HG03045 (cell line): ENCODE measurements around the gene ZNF226.
A peak's percentile ranks its signal among the peaks of the same experiment; 100 is the strongest.
"Not testable (repeated sequence)": the region's sequence is repeated elsewhere in the genome, so short reads cannot be mapped to it uniquely, and the experiment has no call there.

Experiments
- ATAC-seq: cut with Tn5 transposase; IDR thresholded peaks from one replicate; pipeline ENCODE4 v1.9.1; 2021; ENCODE audit warnings: mild to moderate bottlenecking, moderate library complexity; ENCODE audit not compliant: unreplicated experiment

The ZNF226 gene

DNA sequence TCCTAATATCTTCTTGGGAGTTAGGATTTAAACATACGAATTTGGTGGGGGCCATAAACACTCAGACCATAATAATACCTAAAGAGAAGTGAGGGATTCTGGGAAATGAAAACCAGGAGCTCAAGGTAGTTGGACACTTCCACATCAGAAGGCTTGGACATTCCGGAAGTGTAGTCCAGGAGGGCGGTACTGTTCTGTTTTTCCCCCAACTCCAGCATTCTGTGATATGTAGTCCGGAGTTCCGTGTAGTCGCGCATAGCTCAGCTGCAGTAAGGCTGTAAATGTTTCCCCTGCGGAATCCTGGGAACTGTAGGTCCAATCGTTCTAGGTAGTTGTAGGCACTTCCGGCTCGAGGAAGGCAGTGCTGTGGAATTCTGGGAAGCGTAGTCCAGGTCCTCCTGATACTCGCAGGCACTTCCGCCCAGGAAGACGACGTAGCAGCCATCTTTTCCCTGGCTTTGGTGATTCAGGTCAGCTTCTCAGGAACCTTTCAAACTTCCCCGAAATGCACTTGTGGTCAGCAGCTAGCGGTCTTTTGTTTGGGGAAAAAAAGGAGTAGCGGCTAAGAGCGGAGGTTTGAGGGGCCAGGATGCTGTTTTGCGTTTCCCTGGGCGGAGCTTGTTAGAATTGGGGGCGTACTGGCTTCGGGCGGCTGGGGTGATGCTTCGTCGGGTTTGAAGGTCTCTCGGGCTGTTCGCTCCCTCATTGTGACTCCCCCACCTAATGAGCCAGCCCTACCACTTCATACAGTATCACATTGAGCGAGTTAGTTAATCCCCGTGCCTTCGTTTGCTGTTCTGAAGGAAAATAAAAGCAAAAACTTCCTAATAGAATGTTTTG is at the start of gene ZNF226:
TSS of gene ZNF226 (plus strand) at position 428 of the 840 bp plus-strand sequence. CDS start 4,981 bp downstream, outside the sequence.
- ATAC-seq: peak; percentile 84

DNA sequence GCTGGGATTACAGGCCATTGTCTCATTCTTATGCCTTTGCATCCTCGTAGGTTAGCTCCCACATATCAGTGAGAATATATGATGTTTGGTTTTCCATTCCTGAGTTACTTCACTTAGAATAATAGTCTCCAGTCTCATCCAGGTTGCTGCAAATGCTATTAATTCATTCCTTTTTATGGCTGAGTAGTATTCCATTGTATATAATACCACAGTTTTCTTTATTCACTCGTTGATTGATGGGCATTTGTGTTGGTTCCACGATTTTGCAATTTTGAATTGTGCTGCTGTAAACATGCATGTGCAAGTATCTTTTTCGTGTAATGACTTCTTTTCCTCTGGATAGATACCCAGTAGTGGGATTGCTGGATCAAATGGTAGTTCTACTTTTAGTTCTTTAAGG is 43.7 kb upstream of the ZNF226 start:
- not testable (repeated sequence) for ATAC-seq

DNA sequence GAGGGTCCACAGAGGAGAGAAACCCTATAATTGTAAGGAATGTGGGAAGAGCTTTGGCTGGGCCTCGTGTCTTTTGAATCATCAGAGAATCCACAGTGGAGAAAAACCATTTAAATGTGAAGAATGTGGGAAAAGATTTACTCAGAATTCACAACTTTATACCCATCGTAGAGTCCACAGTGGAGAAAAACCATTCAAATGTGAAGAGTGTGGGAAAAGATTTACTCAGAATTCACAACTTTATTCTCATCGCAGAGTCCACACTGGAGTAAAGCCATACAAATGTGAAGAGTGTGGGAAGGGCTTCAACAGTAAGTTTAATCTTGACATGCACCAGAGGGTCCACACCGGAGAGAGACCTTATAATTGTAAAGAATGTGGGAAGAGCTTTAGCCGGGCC is 32.9 kb upstream of the ZNF226 start:
- no peak for ATAC-seq

DNA sequence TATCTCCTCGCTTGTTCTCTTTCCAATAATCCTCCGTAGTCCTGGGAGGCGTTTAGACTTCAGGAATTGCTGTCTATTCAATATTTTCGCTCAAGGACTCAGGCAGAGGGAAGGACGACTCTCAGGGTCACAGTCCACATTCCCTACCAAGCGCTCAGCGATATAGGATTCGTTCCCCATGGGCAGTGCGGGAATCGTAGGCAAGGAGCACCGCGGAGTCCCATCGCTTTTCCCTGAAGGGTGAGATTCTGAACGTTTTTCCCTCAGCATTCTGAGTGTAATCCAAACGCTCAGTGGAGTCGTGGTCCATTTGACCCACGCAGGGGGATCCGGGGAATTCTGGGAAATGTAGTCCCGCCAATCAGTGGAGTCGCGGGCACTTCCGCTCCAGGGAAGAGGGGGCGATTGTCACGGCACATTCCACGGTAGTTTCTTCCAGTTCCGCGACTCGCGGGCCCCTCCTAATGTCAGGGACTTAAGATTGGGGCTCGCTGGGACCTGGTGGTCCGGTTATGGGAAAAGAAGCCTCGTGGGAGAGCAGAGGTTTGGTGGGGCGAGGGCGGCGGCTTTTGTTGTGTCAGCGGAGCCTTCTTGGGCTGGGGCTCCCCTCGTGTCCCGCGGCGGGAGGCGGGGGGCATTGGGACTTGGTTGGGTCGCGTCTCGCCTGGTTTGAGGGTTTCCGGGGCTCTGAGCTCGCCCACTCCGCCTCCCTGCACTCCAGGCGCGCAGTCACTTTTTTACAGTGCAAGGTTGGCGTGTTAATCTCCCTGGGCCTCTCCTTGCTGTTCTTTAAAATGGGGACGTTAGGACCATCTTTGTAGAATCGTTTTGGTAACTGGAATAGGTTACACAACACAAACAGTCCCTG is 23.5 kb upstream of the ZNF226 start, which contains the start of gene ZNF234:
TSS of gene ZNF234 (plus strand) at position 364 of the 868 bp plus-strand sequence. CDS start 3,079 bp downstream, outside the sequence.
- ATAC-seq: peak; percentile 66

DNA sequence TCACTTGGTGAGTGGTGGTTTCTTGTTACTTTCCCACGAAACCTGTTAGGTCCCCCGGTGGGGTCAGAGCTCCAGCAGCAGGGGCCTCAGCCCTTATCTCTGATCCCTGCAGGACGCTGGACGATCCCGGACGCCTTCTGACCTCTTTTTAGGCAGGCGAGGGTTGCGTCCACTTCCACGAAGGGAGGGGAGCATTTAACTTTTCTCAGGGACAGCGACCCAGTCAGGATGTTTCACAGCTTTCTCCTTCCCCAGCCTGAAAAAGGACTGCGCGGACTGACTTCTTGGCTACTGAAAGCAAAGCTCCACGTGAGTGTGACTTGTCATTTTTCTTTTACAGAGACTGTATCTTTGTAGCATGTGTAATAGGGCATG is 22.9 kb upstream of the ZNF226 start:
- ATAC-seq: no peak

DNA sequence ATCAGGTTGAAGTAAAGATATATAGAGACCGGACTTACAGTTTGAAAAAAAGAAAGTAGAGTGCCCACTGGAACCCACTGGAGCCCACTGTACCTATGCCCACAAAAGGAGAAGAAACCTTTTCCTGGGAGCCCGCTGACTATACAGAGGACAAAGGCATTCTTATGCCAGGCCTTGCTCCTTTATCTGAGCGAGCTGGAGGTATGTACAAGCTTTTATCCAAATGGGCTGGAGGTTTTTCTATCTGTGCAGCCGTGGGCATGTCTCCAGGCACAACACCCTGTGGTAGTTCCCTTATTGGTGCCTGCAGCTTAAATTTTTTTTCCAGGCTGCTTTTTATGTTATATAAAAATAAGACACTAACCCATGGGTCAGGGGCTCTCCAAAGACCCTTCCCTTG is 15.1 kb upstream of the ZNF226 start:
- ATAC-seq: no peak

DNA sequence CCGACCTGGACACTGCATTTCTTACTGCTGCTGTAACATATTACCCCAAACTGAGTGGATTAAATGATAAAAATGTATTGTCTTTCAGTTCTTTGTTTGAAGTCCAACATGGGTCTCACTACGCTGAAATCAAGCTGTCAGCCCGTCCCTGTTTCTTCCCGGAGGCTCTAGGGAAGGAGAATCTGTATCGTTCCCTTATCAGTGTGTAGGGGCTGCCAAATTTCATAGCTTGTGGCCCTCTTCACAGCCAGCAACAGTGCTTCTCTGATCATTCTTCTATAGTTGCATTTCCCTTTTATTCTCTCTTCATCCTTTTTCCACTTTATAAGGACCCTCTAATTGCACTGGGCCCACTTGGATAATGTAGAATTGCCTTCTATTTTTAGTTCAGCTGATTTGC is 13.4 kb upstream of the ZNF226 start:
- no peak for ATAC-seq

DNA sequence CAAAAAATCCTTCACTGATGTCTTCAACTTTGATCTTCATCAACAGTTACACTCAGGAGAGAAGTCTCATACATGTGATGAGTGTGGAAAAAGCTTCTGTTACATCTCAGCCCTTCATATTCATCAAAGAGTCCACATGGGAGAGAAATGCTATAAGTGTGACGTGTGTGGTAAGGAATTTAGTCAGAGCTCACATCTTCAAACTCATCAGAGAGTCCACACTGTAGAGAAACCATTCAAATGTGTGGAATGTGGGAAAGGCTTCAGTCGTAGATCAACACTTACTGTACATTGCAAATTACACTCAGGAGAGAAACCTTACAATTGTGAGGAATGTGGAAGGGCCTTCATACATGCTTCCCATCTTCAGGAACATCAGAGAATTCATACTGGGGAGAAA is 8.4 kb upstream of the ZNF226 start:
- ATAC-seq: no peak

DNA sequence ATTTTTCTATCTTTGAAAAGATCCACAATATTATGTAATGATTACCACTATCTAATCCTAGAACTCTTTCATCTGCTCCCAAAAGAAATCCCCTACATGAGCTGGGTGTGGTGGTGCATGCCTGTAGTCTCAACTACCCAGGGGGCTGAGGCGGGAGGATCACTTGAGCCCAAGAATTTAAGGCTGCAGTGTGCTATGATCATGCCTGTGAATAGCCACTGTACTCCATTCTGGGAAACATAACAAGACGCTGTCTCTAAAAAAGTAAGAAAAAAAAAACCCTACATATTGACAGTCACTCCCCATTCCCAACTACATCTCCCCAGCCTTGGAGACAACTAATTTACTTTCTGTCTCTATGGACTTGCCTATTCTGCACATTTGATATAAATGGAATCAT is 1.1 kb upstream of the ZNF226 start:
- ATAC-seq: no peak

DNA sequence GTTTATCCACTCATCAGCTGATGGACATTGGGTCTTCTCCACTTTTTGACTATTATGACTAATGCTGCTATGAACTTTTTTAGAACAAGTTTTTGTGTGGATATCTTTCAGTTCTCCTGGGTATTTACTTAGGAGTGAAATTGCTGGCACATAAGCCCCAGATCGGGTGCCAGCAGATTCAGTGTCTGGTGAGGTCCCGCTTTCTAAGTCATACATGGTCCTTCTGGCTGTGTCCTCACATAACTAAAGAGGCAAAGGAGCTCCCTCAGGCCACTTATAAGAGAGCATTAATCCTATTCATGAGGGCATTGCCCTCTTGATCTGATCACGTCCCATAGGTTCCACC is 600 bp upstream of the ZNF226 start:
- ATAC-seq: peak; percentile 10

DNA sequence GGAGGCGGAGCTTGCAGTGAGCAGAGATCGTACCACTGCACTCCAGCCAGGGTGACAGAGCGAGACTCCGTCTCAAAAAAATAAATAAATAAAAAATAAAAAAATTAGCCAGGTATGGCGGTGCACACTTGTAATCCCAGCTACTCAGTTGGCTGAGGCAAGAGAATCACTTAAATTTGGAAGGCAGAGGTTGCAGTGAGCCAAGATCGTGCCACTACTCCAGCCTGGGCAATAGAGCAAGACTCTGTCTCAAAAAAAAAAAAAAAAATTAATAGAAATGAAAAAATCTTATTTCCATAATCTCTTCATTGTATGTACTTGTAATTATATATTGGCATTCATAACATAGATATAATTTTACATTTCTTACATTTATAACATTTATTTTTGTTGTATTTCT is 5.8 kb downstream of the ZNF226 start:
- ATAC-seq: not testable (repeated sequence)

DNA sequence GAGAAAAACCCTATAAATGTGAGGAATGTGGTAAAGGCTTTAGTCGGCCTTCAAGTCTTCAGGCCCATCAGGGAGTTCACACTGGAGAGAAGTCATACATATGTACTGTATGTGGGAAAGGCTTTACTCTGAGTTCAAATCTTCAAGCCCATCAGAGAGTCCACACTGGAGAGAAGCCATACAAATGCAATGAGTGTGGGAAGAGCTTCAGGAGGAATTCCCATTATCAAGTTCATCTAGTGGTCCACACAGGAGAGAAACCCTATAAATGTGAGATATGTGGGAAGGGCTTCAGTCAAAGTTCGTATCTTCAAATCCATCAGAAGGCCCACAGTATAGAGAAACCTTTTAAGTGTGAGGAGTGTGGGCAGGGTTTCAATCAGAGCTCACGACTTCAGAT is 11.7 kb downstream of the ZNF226 start:
- ATAC-seq: no peak

DNA sequence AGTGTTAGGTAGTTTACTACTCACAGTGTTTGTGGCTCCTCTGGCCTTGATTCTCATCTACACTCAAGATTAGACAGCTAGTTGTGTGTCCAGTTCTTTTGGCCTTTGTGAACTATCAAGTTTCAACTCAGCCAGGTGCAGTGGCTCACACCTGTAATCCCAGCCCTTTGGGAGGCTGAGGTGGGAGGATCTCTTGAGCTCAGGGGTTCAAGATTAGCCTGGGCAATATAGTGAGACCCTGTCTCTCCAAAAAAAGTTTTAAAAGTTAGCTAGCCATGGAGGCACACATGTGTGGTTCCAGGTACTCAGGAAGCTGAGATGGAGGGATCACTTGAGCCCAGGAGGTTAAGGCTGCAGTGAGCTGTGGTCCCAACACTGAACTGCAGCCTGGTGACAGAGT is 16.1 kb downstream of the ZNF226 start:
- ATAC-seq: no peak

DNA sequence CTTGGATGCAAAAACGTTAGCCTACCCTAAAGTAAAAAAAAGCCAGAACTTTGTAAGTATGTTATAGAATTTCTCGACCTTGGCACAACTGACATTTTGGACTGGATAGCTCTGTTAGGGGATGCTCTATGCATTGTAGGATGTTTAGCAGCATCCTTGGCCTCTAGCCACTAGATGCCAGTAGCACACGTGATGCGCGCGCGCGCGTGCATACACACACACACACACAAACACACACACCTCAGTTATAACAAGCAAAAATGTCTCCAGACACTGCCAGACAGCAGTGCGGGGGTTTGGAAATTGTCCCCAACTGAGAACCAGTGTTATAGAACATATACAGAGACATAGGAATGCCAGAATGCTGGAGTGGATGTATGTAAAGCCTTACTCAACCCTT is 17.2 kb downstream of the ZNF226 start:
- no peak for ATAC-seq

DNA sequence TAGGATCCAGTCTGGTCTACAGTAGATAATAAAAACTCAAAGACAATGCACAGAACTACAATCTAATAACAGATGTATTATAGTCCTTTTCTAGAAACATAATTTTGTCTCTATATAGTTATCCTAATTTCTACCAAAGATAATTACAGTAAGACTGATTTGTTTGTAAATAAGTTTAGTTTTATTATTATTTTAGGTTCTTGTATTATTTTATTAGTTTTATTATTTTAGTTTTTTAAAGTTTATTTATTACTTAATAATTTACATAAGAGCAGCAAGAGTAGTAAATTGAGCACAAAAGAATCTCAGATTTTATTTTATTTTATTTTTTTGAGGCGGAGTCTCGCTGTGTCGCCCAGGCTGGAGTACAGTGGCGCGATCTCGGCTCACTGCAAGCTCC is 25.1 kb downstream of the ZNF226 start:
- ATAC-seq: no peak

DNA sequence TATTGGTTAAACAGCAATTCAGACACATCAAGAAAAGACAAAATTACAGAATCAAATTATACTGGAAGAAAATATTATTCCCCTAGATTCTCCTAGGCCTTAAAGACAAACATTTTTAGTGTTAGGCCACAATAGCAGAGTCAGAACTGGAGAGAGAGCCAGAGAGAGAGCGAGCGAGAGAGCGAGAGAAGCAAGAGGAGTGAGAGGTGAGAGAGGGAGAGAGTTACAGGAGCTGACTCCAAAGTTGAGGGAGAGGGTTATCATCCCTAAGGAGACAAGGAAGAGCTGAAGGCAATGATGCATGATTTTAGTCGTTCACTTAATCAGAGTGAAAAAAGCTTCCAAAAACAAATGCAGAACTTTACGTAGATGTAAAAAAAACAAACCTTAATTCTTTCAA is 27.2 kb downstream of the ZNF226 start:
- ATAC-seq: no peak

DNA sequence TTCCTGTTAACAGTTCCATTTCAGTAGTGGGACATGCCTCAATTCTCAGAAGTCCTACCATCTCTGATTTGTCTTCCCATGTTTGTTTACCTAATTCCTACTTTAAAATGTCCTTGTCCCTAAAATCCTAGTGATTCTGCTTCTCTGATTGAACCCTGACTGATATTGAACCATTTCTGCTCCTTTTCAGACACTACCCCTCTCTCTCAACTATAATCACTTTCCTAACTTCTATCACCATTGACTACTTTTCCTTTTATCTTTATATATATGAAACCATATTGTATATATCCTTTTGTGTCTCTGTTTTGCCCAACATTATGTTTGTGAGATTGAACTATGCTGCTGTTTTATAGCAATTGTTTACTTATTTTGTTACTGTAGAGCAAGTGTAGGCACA is 31.9 kb downstream of the ZNF226 start:
- no peak for ATAC-seq

DNA sequence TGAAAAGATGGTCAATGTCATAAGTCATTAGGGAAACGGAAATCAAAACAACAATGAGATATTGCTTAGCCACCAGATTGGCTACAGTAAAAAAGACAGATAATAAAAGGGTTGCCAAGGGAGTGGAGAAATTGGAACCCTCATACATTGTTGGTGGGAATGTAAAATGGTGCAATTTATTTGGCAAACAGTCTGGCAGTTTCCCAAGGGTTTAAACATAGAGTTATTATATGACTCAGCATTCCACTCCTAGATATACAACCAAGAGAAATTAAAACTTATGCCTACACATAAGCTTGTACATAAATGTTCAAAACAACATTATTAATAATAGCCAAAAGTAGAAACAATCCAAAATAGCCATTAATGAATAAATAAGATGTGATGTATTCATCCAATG is 37.6 kb downstream of the ZNF226 start:
- no peak for ATAC-seq

DNA sequence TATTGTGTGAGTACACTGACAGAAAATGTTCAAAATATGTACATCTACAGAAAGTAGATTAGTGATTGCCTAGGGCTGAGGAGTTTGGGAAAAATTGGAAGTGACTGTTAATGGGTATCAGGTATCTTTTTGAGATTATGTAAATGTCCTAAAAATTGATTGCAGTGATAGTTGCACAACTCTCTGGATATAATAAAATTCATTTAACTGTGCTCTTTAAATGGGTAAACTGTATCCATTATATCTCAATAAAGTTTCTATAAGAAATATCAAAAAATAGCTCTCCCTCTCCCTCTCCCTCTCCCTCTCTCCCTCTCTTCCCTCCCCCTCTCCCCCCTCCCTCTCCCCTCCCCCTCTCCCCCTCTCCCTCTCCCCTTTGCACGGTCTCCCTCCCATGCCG is 38.1 kb downstream of the ZNF226 start:
- ATAC-seq: no peak

DNA sequence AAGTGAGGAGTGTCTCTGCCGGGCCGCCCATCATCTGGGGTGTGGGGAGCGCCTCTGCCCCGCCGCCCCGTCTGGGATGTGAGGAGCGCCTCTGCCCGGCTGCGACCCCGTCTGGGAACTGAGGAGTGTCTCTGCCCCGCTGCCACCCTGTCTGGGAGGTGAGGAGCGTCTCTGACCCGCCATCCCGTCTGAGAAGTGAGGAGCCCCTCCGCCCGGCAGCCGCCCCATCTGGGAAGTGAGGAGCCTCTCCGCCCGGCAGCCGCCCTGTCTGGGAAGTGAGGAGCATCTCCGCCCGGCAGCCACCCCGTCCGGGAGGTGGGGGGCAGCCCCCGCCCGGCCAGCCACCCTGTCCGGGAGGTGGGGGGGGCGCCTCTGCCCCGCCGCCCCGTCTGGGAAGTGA is 39.0 kb downstream of the ZNF226 start:
- not testable (repeated sequence) for ATAC-seq

DNA sequence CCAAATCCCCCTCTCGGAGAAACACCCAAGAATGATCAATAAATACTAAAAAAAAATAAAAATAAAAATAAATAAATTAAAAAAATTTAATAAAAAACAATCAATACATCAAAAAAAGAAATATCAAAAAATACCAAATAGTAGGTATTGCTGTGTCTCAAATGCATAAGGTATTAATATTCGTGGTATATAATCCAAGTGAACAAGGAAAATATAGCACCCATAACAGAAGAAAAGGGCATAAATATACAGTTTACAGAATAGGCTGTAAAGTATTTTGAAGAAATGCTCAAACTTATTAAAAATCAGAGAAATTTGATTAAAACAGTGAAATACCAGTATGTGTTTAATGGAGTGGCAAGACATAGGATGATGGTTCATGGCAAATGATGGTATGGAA is 39.9 kb downstream of the ZNF226 start:
- ATAC-seq: no peak
